ENCODE results near the gene NAMPT.

DNA sequence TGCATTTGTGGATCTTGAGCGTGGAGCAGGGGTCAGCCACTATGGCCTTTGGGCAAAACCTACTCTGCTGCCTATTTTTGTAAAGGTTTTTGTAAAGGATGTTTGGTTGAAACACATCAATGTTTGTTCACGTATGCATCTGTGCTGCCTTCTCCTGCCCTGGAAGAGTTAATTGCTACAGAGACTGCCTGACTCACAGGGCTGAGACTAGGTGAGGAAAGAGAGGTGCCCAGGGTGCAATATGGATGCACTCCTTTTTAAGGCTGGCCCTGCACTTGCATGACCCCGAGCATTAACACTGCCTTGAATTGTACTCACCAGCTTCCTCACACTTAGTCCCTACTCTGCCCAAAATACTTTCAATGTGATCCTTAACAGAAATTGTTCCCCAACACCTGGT, 20.9 kb upstream of the NAMPT start:
- TF ChIP-seq CTCF (IDR thresholded peaks at IDR 0.05; ENCODE audit: insufficient read depth, low read length) (no peak), GABPA (IDR thresholded peaks at IDR 0.05; ENCODE audit: low read depth) (no peak)
